ENCODE data around the gene PNLIPRP3.
A peak's percentile ranks its signal among the peaks of the same experiment; 100 is the strongest.

Gene PNLIPRP3

GRCh38 chr10:116398224-116398623 lies 29.4 kb upstream of the PNLIPRP3 start:
- Histone ChIP-seq H3K36me3 (ENCODE audit: insufficient read depth, low read length) (no peaks in the 10 kb centered on the region), H3K4me2 (ENCODE audit: low read depth, low read length, poor library complexity, severe bottlenecking) (peak overlapping the region; percentile 9), H3K9me3 (ENCODE audit: insufficient read depth, low read depth, low read length) (no peaks in the 10 kb centered on the region), H3K79me2 (ENCODE audit: insufficient read depth, low read length) (no peaks in the 10 kb centered on the region), H3K9ac (ENCODE audit: low read depth, low read length, poor library complexity, severe bottlenecking) (no peak overlapping the region), H3K27me3 (ENCODE audit: insufficient read depth, low read length, poor library complexity, severe bottlenecking) (no peaks in the 10 kb centered on the region), H3K4me3 (ENCODE audit: low read length, poor library complexity, severe bottlenecking) (no peak overlapping the region), H3F3A (ENCODE audit: low read depth) (no peaks in the 10 kb centered on the region), H3K4me1 (ENCODE audit: insufficient read depth, low read length, poor library complexity, severe bottlenecking) (peaks cover 11% of the 10 kb centered on the region), H4K20me1 (ENCODE audit: insufficient read depth, low read length, poor library complexity, severe bottlenecking) (no peaks in the 10 kb centered on the region), H3K9me2 (replicated peaks; ENCODE audit: low read depth, low read length) (no peaks in the 10 kb centered on the region), H2AFZ (ENCODE audit: low read length) (peak overlapping the region; percentile 68)
- TF ChIP-seq CTCF (conservative IDR thresholded peaks at IDR 0.05; ENCODE audit: low read length) (no peak), EZH2phosphoT487 (IDR thresholded peaks at IDR 0.05; ENCODE audit: borderline replicate concordance) (no peak)

- no peaks in the 10 kb centered on the region for H3K27me3 ChIP-seq (ENCODE audit: insufficient read depth, low read length, poor library complexity, severe bottlenecking)
- H3K9ac ChIP-seq (ENCODE audit: low read depth, low read length, poor library complexity, severe bottlenecking) = no peak overlapping the region
- no peaks in the 10 kb centered on the region for H3K9me3 ChIP-seq (ENCODE audit: insufficient read depth, low read depth, low read length)
Observed at GRCh38 chr10:116402858-116403257, 24.8 kb upstream of the PNLIPRP3 start.

GRCh38 chr10:116403740-116404250 lies 23.9 kb upstream of the PNLIPRP3 start:
- H3K27me3 ChIP-seq (ENCODE audit: insufficient read depth, low read length, poor library complexity, severe bottlenecking) = no peaks in the 10 kb centered on the region
- TF ChIP-seq EZH2phosphoT487 (IDR thresholded peaks at IDR 0.05; ENCODE audit: borderline replicate concordance) (no peak), CTCF (conservative IDR thresholded peaks at IDR 0.05; ENCODE audit: low read length) (no peak)
- H3K4me2 ChIP-seq (ENCODE audit: low read depth, low read length, poor library complexity, severe bottlenecking) = no peak overlapping the region

More at GRCh38 chr10:116402858-116403257, 24.8 kb upstream of the PNLIPRP3 start:
- H3K4me1 ChIP-seq (ENCODE audit: insufficient read depth, low read length, poor library complexity, severe bottlenecking) = peaks cover 7% of the 10 kb centered on the region
- no peaks in the 10 kb centered on the region for H3K9me2 ChIP-seq (replicated peaks; ENCODE audit: low read depth, low read length)
- no peaks in the 10 kb centered on the region for H3K36me3 ChIP-seq (ENCODE audit: insufficient read depth, low read length)
- H3F3A ChIP-seq (ENCODE audit: low read depth) = no peaks in the 10 kb centered on the region
- no peak overlapping the region for H3K4me2 ChIP-seq (ENCODE audit: low read depth, low read length, poor library complexity, severe bottlenecking)
- H2AFZ ChIP-seq (ENCODE audit: low read length) = no peak overlapping the region
- TF ChIP-seq CTCF (conservative IDR thresholded peaks at IDR 0.05; ENCODE audit: low read length) (no peak), EZH2phosphoT487 (IDR thresholded peaks at IDR 0.05; ENCODE audit: borderline replicate concordance) (no peak)
- H4K20me1 ChIP-seq (ENCODE audit: insufficient read depth, low read length, poor library complexity, severe bottlenecking) = no peaks in the 10 kb centered on the region
- no peak overlapping the region for H3K4me3 ChIP-seq (ENCODE audit: low read length, poor library complexity, severe bottlenecking)
- H3K79me2 ChIP-seq (ENCODE audit: insufficient read depth, low read length) = no peaks in the 10 kb centered on the region

More at GRCh38 chr10:116403740-116404250, 23.9 kb upstream of the PNLIPRP3 start:
- Histone ChIP-seq H3K9me3 (ENCODE audit: insufficient read depth, low read depth, low read length) (no peaks in the 10 kb centered on the region), H2AFZ (ENCODE audit: low read length) (no peak overlapping the region), H4K20me1 (ENCODE audit: insufficient read depth, low read length, poor library complexity, severe bottlenecking) (no peaks in the 10 kb centered on the region), H3K36me3 (ENCODE audit: insufficient read depth, low read length) (no peaks in the 10 kb centered on the region), H3K9ac (ENCODE audit: low read depth, low read length, poor library complexity, severe bottlenecking) (no peak overlapping the region), H3K79me2 (ENCODE audit: insufficient read depth, low read length) (no peaks in the 10 kb centered on the region), H3F3A (ENCODE audit: low read depth) (no peaks in the 10 kb centered on the region), H3K4me1 (ENCODE audit: insufficient read depth, low read length, poor library complexity, severe bottlenecking) (no peaks in the 10 kb centered on the region), H3K9me2 (replicated peaks; ENCODE audit: low read depth, low read length) (no peaks in the 10 kb centered on the region), H3K4me3 (ENCODE audit: low read length, poor library complexity, severe bottlenecking) (no peak overlapping the region)
